Activated CD8-positive, alpha-beta memory T cell treated with anti-CD3 and anti-CD28 coated beads, Interleukin-2, amount 50 U/mL, for 1 hour (primary cell): ENCODE data around the gene EXOC4.
"Not testable (repeated sequence)": the region's sequence is repeated elsewhere in the genome, so short reads cannot be mapped to it uniquely, and the experiment has no call there.

Experiments used
- DNase-seq: peaks from one replicate; pipeline ENCODE4 v3.0.0-alpha.2; 2020; ENCODE audit errors: extremely low read depth

The EXOC4 gene

DNA sequence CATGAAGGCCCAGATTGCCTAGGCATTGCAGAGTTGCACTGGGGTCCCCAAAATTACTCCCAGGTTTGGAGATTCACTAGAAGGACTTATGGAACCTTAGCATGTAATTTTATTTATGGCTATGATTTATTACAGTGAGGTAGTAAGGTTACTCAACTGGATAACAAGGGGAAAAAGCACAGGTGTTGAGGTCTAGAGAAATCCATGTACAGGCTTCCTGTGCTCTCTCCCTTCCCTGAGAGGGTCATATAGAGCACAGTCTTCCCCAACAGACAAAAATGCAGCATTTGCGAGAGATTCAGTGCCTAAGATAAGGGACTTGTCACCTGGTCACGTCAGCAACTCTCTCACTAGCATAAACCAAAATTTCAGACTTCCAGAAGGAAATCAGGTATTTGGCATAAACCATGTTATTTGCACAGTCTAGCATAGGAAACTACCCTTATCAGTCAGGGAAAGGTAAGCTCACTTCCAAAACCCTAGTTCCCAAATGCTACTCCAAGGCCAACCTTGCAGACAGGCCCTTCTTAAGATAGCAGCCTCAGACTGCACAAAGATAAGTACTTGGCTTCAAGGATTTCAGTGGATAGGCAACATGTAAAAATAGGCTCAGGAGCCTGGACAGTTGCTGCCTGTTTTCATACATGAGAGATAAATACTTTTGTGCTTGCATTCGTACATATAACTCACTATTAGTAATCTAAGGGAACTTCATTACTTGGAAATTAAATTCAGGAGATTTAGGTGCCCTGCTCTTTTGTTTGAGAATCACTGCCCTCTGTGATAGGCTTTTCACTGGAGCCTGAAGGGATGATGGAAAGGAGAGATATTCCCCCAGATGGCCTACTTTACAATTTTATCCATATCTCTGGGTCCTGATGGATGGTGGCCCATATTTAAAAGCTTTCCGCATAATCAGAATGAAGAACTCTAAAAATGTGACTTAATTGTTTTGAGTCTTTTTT, 495.8 kb downstream of the EXOC4 start:
- DNase-seq: no peak

GRCh38 chr7:133750287-133750686, 497.4 kb downstream of the EXOC4 start:
- DNase-seq: no peak

DNA sequence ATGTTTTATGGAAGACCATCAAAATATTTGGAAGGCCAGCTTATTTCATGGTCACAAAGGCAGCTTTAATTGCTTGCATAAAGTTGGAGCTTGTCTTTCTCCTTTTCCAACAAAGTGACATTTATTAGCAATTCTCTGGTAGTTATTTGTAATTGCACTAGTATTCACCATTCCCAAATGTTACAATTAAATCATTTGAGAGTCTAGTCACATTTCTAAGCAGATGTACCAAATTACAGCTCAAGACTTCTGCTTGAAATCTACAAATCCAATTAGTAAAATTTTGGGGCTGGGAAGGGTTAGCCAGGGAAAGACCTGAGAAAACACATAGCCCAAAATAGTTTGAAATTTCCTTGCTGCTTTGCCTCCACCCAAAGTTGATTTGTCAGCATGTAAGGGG, 498.2 kb downstream of the EXOC4 start:
- DNase-seq: no peak

- no peak for DNase-seq
Observed at GRCh38 chr7:133753513-133753912, 500.6 kb downstream of the EXOC4 start.

DNA sequence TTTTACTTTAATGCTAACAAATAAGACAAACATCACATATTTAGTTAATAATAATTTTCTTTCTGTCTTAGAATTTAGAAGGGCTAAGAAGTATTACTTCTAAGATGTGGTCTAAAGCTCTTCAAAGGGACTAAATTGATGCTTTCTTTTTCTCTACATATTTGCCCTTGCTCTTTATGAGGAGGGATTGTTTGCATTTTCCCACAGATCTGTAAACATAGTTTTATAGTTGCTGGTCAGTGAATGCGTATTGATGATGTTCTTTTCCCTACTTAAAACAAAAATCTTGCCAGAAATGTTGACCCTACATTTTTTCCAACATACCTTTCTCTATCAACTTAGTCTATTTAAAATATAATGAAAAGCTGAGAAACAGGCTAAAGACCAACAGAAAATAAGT, 501.8 kb downstream of the EXOC4 start:
- DNase-seq: no peak

DNA sequence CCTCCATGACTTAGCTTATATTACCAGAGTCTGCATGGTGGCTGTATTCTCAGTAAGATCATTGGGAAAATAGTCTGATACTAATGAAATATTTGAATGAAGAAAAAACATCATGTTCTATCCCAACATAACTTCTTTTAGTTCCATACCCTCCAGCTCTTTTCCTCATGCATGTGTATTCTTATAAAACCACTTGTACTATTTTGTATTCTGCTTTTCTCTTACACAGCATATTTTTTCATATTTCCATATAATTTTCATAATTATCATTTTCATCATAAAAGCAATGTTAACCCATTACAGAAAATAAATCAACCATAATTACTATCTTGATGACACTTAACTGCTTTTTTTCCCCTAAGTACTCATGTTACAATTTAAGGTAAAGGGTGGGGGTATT, 503.0 kb downstream of the EXOC4 start:
- DNase-seq: no peak

DNA sequence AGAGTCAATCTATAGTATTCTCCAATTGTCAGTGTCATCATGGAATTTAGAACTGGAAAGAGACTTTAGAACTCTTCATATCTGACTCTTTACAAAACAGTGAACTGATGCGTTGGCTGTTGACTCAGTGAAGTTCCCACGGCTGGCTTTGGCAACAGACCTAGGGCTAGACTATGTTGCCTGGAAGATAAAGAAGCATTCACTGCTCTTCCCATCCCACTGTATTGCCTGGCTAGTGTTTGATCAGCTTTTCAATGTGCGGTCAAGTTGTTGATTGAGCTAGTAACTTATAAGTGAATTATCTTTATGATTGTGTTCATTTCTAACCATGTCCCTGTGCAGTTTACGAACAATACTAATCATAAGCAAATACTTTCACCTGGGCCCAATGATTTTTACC, 508.6 kb downstream of the EXOC4 start:
- no peak for DNase-seq

- no peak for DNase-seq
Observed at GRCh38 chr7:133763076-133763640, 510.3 kb downstream of the EXOC4 start.

GRCh38 chr7:133769668-133770067, 516.8 kb downstream of the EXOC4 start:
- no peak for DNase-seq

- no peak for DNase-seq
Observed at GRCh38 chr7:133770863-133771492, 518.1 kb downstream of the EXOC4 start.

DNA sequence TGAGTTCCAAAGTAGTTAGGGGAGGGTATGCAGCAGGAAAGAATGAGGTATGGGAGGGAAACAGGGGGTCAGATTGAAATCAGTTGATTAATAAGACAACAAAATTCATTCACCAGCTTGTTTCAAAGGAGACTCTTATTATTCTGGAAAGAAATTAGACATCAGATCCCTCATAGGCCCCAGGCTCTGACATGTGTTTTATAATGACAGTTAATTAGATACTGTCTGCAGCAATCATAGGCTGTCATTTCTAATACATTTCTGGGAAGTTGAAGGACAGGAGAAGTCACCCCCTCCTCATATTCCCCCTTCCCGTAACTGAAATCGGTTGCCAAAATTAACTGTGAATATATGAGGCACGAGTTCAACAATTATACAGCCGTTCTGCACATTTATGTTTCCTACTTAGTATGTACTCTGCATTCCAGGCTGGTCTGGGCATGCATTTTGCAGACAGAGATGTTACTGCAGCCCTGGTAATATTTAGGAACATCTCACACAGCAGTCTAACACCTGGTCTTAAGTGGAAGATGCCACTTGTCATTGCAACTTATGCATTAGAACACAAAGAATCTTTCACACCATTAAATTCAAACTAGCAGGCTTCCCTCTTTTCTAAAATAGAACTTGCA, 519.0 kb downstream of the EXOC4 start:
- DNase-seq: no peak

- no peak for DNase-seq
Observed at GRCh38 chr7:133773601-133774000, 520.7 kb downstream of the EXOC4 start.

GRCh38 chr7:133775201-133775600, 522.3 kb downstream of the EXOC4 start:
- no peak for DNase-seq

DNA sequence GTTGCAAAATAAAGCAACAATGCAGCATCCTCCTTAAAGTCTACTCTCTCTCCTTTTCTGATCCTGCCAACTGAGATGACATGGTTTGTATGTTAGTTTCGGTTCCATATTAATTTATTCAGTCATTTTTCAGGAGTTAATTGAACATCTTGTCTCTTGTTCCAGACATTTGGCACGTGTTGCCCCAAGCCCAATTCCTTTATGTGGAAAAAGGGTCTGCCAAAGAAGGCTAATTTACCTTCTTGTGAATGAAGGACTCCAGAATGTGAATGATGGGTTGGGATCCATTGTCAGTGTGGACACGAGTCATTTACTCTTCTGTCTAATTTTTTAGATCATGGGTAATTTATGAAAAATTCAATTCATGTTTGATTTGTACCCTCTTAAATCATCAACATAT, 523.4 kb downstream of the EXOC4 start:
- no peak for DNase-seq

DNA sequence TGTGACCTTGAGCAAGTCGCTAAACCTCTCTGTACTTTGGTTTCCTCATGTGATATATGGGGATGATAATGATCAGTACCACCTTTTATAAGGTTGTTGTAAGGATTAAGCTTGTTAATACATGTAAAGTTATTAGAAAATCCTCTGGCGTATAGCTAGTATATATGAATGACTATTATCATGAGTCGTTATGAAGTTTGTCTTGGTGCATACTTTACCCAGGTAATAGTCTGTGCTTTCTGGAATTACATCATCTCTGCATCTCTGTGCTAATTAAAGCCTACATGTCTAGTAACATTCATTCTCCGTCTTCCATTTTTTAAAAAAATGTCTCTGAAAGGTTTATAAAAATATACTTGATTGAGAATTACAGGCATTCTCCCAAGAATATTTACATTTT, 524.8 kb downstream of the EXOC4 start:
- DNase-seq: no peak

DNA sequence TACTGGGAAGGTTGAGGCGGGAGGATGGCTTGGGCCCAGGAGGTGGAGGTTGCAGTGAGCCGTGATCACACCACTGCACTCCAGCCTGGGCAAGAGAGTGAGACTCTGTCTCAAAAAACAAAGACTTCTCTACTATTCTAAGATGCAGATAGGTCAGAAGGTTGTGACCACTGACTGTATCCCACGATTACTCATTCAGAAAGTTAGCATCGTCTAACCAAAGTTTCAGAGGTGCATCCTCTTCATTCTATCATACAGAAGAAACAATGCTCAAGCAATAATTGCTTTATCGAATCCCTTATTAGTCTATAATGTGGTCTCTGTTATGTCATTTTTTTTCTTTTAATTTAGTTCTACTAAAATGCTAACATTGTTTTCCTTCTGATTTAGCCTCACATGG, 525.6 kb downstream of the EXOC4 start:
- no peak for DNase-seq

- DNase-seq: not testable (repeated sequence)
Observed at GRCh38 chr7:133779538-133779937, 526.7 kb downstream of the EXOC4 start.

DNA sequence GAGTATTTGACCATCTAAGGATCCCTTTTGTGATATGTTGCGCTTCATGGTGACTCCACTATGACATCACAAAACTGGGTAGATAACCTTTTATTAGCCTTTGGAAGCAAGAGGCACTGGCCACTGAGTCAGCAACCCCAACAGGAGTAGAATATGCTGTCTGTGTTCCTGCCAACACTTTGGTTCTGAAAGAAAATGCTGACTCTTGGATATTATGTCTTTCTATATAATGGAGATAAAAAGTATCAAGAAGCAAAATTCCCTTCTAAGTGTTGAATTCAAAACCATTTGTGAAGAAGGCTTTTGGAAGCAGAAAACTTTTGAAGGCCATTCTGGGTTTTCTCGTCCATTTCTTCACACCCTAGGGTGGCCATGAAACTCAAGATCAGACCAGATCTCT, 528.0 kb downstream of the EXOC4 start:
- DNase-seq: no peak

- DNase-seq: no peak
Observed at GRCh38 chr7:133781486-133782090, 528.7 kb downstream of the EXOC4 start.

DNA sequence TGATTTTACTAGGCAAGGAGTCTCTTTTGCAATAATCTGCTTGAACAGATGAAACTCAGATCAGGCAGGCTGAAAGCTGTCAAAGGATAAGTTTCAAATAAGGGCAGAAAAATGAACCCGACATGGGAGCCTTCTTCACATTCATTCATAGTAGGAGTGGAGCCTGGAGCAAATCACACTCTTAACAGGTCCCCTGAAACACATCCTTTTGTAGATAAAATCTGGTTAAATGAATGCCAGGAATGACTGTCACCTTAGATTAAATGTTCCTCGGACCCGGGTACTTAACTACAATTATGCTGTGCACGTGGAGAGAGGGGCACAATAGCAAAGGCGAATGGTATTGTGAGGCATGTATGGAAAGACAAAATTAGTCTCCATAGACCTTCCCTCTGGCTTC, 529.6 kb downstream of the EXOC4 start:
- no peak for DNase-seq

DNA sequence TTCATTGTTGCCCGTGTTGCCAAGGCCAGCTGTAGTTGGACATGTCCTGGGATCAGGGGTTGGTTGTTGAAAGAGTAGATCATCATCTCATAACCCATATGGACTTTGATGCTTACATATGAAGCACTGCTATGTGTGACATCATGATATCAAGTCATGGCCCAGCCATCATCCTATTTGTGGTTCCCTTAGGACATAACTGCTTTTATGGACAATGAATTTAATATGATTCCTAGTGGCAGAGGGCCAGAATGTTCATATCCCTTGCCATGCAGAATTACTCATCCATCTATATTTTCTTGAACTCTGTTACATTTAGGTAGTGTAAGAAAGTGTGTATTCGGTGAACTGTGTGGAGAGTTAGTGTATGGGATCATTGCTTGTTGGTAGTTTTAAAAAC, 530.4 kb downstream of the EXOC4 start:
- no peak for DNase-seq

GRCh38 chr7:133784486-133785001, 531.7 kb downstream of the EXOC4 start:
- no peak for DNase-seq
